Sigmoid colon (tissue), 4 donors: ENCODE results near the gene OLFM2.

Source experiments
- EP300 ChIP-seq, 4 donors: sonication (generic); formaldehyde crosslinking; IDR thresholded peaks; one replicate each; pipeline ENCODE4 v1.6.1; 2017; ENCODE audit warnings: antibody characterized with exemption in 4 of 4
- POLR2A ChIP-seq, 2 donors: fragments of 450-650 bp; IDR thresholded peaks; one replicate each; pipeline ENCODE4 v1.6.1; 2016; ENCODE audit warnings: antibody characterized with exemption in 2 of 2, mild to moderate bottlenecking in 2 of 2, moderate library complexity in 2 of 2
- POLR2AphosphoS5 ChIP-seq, 4 donors: sonication (generic); formaldehyde crosslinking; IDR thresholded peaks; one replicate each; pipeline ENCODE4 v1.6.1; 2017; ENCODE audit warnings: antibody characterized with exemption in 4 of 4
- TF ChIP-seq, protein P1 (sequence below), 4 experiments: fragments of 450-650 bp in 3 of 4; fragments of 200-600 bp in 1 of 4; IDR thresholded peaks; one replicate each; pipeline ENCODE4 v1.5.1; 2016 to 2019; ENCODE audit warnings: antibody characterized with exemption in 4 of 4, mild to moderate bottlenecking in 3 of 4, moderate library complexity in 2 of 4

DNA sequence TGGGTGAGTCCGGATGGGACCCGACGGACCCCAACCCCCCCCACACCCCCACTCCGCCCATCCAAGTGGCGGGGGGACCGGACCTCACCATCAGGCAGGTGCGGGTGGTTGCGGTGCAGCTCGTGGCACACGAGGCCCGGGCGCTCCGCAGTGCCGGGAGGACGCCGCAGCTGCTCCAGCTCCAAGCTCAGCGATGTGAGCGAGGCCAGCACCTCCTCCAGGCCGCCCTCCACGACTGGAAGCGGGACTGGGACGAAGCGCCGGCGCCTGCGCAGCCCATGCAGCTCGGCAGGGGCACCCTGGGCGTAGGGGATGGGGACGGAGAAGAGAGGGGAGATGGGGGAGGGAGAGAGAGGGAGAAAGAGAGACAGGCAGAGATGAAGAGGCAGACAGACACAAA is 30.1 kb upstream of the OLFM2 start:
- TF ChIP-seq, protein P1, sequence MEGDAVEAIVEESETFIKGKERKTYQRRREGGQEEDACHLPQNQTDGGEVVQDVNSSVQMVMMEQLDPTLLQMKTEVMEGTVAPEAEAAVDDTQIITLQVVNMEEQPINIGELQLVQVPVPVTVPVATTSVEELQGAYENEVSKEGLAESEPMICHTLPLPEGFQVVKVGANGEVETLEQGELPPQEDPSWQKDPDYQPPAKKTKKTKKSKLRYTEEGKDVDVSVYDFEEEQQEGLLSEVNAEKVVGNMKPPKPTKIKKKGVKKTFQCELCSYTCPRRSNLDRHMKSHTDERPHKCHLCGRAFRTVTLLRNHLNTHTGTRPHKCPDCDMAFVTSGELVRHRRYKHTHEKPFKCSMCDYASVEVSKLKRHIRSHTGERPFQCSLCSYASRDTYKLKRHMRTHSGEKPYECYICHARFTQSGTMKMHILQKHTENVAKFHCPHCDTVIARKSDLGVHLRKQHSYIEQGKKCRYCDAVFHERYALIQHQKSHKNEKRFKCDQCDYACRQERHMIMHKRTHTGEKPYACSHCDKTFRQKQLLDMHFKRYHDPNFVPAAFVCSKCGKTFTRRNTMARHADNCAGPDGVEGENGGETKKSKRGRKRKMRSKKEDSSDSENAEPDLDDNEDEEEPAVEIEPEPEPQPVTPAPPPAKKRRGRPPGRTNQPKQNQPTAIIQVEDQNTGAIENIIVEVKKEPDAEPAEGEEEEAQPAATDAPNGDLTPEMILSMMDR (IDR thresholded peaks at IDR 0.05): no peak
- TF ChIP-seq POLR2AphosphoS5 (IDR thresholded peaks at IDR 0.05) (no peak), POLR2A (IDR thresholded peaks at IDR 0.05) (no peak), EP300 (IDR thresholded peaks at IDR 0.05) (no peak)
